ENCODE results near the gene MYH4. TPM values are rescaled to one million over a fixed set of nuclear protein-coding genes. Genes with fewer than 3 reads are reported as not detected.

MYH4 gene
- not detected in 2 replicates for total RNA-seq

GRCh38 chr17:10469459-10469858, at the start of gene MYH4:
MYH4 (minus strand) TSS chr17:10469559; CDS start chr17:10466745, 2,814 bp downstream.

GRCh38 chr17:10518271-10519037, 49.1 kb upstream of the MYH4 start, which contains the start of gene MYH1:
MYH1 (minus strand) TSS chr17:10518542; CDS start chr17:10516642, 1,900 bp downstream.

GRCh38 chr17:10421900-10422542, 47.3 kb downstream of the MYH4 start, which contains the start of gene MYH8:
MYH8 (minus strand) TSS chr17:10421950; CDS start chr17:10420227, 1,723 bp downstream.

Other genes with a start within 250 kb of the MYH4 start
- gene MYH13, start 96.6 kb downstream of the MYH4 start, total RNA-seq, result not detected in 2 replicates
- gene MYH8, start 47.6 kb downstream of the MYH4 start, total RNA-seq, result not detected in 2 replicates
- not detected in 2 replicates for gene MYH1, start 49.0 kb upstream of the MYH4 start, total RNA-seq
- gene MYH2, start 80.1 kb upstream of the MYH4 start, total RNA-seq, result not detected in 2 replicates
- gene MYH3, start 187.8 kb upstream of the MYH4 start, total RNA-seq, result under 0.01 and 0.88 TPM in 2 replicates
- 18.5 and 34.4 TPM in 2 replicates for gene SCO1, start 228.0 kb upstream of the MYH4 start, total RNA-seq
- 8.3 and 10.2 TPM in 2 replicates for gene ADPRM, start 228.0 kb upstream of the MYH4 start, total RNA-seq